HG02798 (cell line): ENCODE results near the gene EPB41.
"Not testable (repeated sequence)": the region's sequence is repeated elsewhere in the genome, so short reads cannot be mapped to it uniquely, and the experiment has no call there.

Source experiments
- ATAC-seq: cut with Tn5 transposase; IDR thresholded peaks from one replicate; pipeline ENCODE4 v1.9.1; 2021; ENCODE audit warnings: mild to moderate bottlenecking; ENCODE audit not compliant: unreplicated experiment, poor library complexity

EPB41 gene

DNA sequence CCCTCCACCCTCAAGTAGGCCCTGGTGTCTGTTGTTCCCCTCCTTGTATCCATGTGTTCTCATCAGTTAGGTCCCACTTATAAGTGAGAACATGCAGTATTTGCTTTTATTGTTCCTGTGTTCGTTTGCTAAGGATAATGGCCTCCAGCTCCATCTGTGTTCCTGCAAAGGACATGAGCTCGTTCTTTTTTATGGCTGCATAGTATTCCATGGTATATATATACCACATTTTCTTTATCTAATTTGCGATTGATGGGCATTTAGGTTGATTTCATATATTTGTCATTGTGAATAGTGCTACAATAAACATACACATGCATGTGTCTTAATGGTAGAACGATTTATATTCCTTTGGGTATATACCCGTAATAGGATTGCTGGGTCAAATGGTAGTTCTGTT is 178.3 kb downstream of the EPB41 start:
- ATAC-seq: not testable (repeated sequence)

DNA sequence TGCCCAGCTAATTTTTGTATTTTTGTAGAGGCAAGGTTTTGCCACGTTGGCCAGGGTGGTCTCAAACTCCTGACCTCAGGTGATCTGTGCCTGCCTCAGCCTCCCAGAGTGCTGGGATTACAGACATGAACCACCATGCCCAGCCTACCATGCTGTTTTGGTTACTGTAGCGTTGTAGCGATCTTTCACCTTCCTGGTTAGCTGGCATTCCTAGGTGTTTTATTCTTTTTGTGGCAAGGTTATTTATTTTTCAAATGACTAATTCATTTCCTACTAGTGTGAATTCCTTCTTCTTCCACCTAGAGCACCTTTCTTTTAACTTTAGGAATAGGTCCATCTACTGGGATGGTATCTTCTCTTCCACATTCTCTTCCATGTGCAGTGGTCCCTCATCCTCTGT is 180.1 kb downstream of the EPB41 start:
- ATAC-seq: no peak

DNA sequence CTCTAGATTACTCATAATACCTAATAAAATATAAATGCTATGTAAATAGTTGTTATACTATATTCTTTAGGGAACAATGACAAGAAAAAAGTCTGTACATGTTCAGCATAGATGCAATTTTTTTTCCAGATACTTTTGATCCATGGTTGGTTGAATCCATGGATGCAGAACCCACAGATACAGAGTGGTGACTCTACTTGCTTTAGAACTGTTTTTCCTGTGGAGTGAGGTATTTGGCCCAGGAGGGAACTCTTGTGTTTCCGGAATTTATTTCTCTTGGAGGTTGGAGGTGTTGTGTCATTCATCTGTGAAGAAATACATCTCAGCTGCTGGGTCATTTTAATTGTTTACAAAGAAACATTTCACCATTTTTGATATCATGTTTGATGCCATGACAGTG is 180.6 kb downstream of the EPB41 start:
- ATAC-seq: no peak

DNA sequence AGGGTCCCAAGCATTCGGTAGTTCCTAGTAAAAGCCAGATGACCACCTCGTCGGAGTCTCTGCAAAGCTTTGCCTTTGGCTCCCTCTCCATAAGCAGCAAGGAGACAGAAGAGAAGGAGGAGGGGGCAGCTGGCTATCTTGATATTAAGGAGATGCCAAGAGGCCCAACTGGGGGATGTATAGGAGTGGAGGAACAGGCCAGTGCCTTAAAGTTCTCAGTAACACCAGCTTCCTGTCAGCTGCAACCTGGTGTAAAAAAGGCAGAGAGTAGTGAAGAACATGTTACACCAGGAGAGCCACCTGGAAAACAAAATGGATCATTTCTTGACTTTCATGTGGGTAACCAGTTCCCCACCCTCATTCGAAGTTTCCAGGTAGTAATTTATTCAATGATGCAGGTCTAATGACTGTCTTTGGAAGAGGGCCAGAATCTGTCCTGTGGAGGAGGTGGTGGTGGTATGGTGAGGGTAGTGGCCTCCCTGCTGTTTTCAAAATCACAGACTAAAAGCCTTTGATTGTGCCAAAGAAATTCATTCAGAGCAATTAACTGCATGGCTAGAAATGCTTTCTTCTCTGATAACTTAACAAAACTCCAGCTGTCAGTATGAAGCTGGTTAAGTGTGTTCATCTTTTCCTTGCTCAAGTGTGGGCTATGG is 182.0 kb downstream of the EPB41 start:
- no peak for ATAC-seq

DNA sequence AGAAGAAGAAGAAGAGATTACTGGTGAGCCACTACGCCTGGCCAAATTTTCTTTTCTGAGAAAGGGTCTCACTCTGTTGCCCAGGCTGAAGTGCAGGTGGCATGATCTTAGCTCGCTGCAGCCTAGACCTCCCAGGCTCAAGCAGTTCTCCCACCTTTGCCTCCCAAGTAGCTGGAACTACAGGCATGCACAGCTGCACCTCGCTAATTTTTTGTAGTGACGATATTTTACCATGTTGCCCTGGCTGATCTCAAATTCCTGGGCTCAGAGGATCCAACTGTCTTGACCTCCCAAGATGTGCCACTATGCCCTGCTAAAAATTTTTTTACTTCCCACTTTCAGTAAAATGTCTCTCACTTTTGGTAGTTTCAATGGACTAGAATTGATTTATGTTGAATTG is 184.9 kb downstream of the EPB41 start:
- no peak for ATAC-seq

DNA sequence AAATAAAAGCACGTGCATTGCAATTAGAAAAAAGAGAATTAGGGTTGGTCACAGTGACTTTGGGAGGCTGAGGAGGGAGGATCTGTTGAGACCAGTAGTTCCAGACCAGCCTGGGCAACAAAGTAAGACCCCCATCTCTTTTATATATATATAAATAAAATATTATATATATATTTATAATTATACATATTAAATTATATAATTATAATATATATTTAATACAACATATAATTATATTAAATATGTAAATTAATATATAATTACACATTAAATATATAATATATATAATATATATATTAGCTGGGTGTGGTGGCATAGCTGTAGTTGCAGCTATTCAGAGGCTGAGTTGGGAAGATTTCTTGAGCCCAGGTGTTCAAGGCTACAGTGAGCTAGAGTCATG is 186.1 kb downstream of the EPB41 start:
- no peak for ATAC-seq

DNA sequence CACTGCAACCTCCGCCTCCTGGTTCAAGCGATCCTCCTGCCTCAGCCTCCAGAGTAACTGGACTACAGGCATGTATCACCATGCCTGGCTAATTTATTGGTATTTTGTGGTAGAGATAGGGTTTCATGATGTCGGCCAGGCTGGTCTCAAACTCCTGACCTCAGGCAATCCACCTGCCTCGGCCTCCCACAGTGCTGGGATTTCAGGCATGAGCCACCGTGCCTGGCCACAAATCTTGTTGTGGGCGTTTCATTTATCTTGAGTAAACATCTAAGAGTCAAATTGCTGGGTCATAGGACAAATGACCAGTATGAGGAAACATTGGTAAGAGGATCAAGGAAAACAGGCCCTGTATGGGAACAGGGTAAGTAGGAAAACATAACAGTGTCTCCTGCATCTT is 191.5 kb downstream of the EPB41 start:
- ATAC-seq: no peak

DNA sequence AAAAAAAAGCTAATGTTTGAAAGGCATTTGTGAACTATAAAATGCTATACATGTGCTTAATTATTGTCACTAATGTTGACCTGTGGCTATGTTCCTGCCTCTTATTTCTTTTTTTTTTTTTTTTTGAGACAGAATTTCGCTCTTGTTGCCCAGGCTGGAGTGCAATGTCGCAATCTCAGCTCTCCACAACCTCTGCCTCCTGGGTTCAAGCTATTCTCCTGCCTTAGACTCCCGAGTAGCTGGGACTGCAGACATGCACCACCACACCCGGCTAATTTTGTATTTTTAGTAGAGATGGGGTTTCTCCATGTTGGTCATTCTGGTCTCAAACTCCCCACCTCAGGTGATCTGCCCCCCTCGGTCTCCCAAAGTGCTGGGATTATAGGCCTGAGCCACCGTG is 193.7 kb downstream of the EPB41 start:
- not testable (repeated sequence) for ATAC-seq

DNA sequence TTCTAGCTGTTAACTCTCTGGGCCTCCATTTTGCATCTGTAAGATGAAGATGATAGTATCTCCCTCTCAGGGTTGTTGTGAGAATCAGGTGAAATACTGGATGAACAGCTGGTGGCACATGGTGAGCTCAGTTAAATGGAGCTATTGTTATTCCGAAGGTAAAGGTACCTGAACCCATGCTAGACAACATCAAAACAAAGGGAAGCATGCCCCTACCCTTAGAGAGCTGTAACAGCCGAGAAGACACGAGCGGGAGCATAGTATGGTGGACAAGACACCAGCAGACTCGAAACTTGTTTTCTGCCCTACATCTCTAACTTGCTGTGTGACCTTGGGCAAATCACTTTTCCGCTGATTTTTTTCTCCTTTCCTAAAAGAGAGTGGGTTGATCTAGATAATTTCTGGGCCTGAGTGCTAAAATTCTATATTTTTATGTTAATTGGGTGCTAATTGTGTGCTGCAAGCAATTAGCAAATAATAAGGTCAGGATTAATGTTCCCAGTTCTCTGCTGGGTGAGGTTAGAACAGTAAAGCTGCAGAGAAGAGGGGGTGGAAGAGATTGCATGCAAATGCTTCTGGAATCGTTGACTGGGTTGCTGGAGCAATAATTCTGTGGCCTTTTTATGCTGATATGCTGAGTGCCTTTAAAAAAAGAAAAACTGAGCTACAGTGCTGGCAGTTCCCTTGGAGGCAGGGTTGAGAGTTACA is 198.5 kb downstream of the EPB41 start:
- ATAC-seq: no peak

DNA sequence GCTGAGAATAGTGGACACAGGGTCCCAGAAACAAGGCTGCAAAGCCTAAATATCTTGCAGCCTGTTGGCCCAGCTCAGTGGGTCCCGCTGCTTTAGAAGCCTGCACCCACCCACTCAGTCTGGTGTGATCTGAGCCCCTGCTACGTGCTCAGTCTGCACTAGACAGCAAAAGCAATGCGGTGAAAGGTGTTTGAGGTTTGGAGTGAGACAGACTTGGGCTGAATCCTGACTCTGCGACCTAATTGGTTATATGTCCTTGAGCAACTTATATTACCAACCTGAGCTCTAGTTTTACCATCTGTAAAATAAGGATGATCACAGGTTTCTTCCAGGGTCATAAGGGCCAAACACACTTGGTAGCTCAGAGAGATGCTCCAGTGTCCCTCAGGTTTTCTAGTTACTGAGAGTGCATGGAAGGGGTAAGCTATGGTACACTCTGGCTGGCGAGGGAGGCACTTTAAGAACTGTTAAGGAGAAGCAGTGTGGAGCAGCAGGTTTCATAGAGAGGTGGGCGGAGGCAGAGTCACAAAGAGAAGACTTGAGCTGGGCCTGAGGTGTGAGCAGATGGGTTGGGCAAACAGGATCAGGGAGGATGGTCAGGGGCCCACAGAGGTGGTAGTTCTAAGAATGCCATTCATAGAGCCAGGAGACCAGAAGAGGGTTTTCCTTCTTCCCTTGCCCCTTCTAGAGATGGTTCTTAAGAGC is 199.2 kb downstream of the EPB41 start:
- no peak for ATAC-seq

DNA sequence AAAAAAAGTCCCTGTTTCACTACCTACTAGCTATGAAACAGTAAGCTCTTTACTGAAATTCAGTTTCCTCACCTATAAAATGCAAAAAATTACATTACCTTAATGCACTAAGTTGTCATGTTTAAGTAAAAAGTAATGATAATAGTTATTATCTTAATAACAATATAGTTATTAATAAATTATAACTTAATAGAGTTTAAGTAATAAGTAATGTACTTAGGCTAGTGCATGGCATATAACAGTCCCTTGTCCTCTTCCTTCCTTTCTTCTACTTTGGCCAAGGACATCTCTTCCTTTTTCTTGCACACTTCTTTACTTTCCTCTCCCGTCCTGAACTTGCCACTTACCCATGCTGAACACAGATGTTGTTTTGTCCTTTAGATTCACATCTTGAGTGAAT is 200.3 kb downstream of the EPB41 start:
- no peak for ATAC-seq

DNA sequence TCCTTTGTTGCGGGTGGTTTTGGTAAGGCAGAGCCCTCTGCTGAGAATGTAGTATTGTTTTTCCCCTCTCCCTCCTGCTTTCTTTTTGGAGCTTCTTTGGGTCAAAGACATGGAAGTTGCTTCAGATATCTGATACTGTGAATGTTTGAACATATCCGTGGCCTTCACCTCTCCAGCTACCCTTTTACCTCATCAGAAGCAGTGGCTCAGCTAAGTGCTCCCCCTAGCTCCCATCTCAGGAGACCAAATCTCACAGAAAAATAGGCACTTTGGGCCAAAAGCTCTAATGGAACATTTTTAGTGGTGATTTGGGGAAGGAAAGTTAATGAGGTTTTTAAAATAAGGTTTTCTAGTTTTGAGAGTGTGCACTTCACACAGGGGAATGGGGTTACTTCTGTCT is 203.0 kb downstream of the EPB41 start:
- ATAC-seq: no peak

DNA sequence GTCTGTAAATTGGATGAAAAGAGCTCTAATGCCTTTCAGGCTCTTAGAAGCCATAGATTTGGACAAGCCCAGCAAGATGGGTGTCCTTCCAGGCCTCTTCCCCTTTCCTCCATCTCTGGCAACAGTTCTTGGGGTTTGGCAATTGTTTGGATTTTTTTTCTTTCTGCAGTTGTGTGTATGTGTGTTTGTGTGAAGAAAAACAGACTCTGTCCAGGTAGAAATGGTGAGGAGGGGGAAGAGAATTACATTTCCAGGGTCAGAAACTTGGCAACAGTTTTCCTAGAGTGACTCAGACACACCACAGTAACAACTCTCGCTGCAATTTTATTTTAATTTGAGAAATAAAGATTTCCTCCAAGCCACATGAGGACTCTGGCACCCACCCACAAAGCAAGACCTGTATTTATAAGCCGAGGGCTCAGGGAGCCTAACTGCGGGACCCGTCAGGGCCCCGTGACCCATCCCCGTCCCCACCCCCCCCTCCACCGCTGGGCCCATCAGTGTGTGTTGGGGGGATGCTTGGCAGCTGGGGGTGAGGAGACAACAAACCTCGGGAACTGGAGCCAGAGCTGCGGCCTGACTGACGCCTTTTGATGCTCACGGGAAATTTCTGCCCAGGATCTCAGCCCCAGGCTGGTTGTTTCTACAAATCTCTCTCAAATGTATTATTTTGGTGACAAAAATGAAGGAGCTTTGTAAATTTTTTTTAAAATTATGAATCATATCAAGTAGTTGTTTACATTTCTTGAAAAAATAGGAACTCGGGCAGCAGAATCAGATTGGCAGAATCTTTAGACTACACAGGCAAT is 205.0 kb downstream of the EPB41 start:
- no peak for ATAC-seq

DNA sequence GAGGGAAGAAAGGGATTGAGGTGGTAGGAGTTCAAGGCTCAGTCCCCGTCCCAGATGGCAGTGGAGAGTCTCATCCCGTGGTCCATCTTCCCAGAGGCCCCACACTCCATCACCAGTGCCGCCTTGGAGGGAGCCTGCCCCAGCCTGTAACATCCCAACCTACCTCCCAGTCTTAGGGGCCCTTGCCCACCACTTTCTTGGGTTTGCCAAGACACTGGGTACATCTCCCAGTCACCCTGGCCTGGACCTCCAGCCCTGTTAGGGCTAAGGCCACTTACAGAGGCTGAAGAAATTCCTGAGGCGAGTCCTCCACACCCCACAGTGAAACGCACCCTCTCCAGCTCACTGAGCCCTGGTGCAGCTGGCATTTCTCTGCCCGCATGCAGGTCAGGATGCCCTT is 206.0 kb downstream of the EPB41 start:
- no peak for ATAC-seq

DNA sequence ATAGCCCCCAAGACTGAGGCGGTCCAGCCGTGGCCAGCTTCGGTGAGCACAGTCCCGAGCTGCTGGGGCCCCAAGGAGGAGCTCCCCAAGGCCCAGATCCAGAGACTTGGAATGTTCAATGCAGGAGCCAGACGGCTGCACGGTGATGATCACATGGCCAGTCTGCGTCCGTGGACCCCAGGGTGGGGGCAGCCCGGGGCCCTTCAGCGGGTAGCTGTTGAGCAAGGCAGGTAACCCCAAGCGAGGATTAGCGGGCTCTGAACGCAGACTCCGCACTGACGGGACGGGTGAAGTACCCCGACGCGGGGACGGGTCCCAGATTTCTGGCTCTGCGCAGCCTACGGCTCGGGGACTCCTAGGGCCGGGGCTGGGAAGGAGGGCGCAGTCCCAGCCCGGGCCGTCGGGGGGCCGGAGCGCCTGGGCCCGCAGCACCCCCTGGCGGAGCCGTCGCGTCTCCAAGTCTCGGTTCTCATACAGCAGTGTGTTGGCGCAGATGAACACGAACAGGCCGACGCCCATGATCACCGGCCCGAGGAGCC is 206.6 kb downstream of the EPB41 start:
- ATAC-seq: no peak

DNA sequence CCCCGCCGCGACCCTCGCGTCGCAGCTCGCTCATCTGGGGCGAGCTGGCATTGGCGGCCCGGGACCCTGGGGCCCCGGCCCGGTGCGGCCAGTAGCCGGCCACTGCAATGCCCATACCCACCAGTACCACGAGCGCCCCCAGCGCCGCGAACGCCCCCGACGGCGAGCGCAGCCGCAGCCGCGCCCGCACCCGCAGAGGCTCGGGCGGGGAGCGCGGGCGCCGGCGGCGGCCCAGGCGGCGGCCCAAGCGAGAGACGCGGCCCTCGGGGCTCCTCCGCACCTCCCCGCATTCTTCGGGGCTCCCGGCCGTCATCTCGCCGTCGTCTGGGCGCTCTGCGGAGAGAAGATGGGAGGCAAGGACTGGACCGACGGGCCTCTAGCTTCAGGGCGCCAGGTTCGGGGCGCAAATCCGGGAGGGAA is 207.2 kb downstream of the EPB41 start:
- ATAC-seq: no peak

DNA sequence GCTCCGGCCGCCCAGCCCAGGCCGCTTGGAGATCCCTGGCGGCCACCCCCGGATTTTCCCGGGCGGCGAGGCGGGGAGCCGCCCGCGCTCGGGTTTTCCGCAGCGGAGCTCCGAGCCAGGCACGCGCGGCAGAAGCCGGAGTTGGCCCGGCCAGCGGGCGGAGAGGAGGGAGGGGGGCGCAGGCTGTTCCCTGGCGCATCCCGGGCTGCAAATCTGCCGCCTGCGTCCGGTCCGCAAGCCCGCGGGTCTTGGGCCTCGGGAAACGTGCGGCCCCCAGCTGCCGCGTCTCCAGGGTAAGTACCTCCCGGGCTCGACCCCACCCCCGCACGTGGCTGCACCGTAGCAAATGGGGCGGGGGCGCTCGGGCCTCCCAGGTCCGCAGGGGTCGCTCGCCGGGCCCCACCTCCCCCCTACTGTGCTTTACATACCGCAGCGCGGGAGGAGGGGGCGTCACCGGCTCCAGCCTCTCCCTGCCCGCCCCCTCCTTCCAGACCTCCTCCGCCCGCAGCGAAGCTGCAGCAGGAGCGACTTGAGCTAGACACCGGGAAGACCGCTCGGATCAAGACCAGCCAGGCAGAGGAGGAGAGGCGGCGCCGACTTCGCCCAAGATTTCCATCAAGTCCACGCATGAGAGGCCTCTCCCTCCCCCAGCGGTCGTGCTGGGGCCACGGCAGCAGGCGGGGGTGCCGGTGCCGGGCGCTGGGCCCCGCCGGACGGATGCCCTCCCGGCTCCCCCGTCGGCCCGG is 207.7 kb downstream of the EPB41 start:
- no peak for ATAC-seq

DNA sequence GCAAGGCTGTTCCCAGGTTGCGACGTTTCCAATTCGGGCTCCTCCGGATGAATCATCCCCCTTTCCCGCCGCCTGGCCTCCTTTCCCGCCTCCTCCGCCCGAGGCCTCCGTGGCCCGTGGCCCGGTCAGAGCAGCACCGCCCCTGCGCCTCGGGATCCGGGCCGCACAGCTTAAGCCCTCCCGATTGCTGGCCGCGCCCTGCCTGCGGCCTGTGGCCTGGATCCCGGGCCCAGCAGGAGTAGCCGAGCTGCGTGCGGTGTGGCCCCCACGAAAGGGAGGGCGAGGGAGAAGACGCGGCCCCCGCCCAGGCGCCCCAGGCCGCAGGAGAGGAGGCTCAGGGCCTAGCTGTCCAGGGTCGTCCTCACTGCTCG is 208.3 kb downstream of the EPB41 start:
- no peak for ATAC-seq

DNA sequence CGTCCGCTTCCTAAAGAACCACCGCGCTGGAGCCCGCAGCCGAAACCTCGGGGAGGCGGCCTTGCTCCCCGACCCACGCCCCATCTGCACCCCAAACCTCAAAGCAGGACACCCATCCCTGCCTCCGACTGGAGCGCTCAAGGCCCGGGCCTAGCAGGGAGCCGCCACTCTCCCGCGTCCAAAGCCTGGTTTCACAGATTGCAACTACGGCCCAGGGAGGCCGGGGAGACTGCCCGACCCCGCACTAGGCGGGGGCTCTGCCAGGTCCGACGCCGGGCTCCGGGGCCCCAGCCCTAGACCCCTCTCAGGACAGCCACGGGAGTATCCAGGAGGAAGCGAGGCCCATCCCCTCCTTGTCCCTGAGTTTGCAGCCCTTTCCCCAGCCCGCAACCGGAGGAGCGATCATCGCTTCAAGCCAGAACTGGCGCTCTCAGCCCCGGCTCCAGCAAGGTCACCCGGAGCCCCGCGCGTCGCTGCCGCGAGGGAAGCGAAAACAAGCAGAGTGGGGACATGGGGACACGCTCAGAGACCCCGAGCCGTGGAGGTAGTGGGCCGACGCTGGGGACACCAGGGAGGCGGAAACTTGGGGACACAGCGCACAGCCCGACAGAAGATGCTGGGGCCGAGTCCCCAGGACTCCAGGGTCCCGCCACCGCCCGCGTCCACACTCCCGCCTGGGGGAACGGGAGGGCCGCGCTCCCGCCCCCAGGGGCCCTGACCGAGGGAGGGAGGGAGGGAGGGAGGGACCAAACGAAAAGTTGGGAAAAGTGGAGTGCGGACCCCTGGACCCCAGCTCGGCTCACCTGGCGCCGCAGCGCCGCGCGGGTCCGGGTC is 208.9 kb downstream of the EPB41 start:
- ATAC-seq: no peak
